ENCODE results near the gene HPD.

- TF ChIP-seq FOXK2 (IDR thresholded peaks at IDR 0.05) (no peak), NFRKB (IDR thresholded peaks at IDR 0.05) (no peak), ARNT (IDR thresholded peaks at IDR 0.05) (no peak), LEF1 (IDR thresholded peaks at IDR 0.05; ENCODE audit: borderline replicate concordance) (no peak), ZNF384 (IDR thresholded peaks at IDR 0.05) (no peak), BHLHE40 (IDR thresholded peaks at IDR 0.05; ENCODE audit: borderline replicate concordance) (no peak), SP1 (IDR thresholded peaks at IDR 0.05) (no peak), ELF4 (IDR thresholded peaks at IDR 0.05) (no peak), FOXA1 (IDR thresholded peaks at IDR 0.05) (no peak), TARDBP (IDR thresholded peaks at IDR 0.05) (no peak), PKNOX1 (IDR thresholded peaks at IDR 0.05) (no peak), SUZ12 (IDR thresholded peaks at IDR 0.05) (no peak), HDGF (IDR thresholded peaks at IDR 0.05; ENCODE audit: borderline replicate concordance) (no peak)
These were observed 34.3 kb upstream of the HPD start for GRCh38 chr12:121892673-121893561.

Measured in HEK293T (cell line).